CD4-positive, alpha-beta T cell treated with Interleukin-6 at 100 ng/mL for 8 hours (primary cell): Measurements from ENCODE around the gene COLEC12.

Experiments used
- DNase-seq: peaks from one replicate; pipeline ENCODE4 v3.0.0-alpha.2; 2020; ENCODE audit warnings: mixed read lengths, low spot score

Gene COLEC12

DNA sequence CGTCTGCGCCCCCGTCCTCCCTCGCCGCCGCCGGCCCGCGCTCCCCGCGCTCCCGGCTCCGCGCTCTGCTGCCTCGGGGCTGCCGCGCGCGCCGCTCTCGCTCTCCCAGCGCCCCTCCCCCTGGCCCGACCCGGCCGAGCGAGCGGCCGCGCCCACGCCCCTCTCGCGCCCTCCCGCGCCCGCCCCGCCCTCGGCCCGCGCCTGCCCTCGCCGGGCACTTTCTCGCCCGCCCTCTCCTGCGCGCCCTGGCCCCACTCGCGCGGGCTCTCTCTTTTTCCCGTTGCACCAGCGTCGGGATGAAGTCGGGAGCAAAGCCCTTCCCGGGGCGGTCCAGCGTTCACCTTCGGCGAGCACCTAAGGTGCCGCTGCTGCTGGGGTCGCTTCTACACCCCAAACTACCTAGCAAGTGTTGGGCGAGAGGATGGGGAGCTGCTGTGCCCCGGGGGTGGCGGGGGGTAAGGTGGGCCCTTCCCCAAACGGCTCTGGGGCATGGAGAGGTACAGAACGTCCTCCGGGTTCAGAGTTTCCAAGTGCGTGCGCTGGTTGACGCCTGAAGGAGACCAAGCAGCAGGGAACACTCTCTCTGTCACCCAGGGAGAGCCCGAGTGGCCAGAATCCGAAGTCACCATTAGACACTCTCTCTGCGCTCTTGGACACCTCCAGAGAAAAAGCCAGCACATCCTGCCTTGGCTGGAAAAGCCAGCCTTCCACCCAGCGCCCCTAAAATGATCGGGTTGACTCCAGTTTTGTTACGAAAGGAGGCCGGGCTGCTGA lies at the start of gene COLEC12:
Gene COLEC12 (minus strand): TSS at position 70 of the 774 bp plus-strand sequence. CDS start 187 bp downstream, outside the sequence.
- DNase-seq, result no peak

DNA sequence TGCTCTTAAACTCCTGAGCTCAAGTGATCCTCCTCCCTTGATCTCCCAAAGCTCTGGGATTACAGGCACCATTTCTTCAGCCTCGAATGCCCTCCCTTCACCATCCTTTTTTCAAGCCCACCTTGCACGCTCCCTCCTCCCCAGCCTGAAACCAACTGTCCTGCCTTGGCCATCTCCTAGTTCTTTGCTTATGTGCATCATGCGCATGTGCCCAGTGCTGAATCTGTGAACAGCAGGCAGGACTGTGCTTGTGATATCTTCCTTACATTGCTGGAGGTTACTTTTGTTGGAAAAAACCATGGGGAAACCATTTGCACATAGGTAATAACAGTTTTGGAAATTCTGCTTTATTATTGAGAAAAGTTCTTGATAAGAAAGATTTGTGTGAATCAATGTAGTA lies 49.5 kb upstream of the COLEC12 start:
- DNase-seq, result no peak

DNA sequence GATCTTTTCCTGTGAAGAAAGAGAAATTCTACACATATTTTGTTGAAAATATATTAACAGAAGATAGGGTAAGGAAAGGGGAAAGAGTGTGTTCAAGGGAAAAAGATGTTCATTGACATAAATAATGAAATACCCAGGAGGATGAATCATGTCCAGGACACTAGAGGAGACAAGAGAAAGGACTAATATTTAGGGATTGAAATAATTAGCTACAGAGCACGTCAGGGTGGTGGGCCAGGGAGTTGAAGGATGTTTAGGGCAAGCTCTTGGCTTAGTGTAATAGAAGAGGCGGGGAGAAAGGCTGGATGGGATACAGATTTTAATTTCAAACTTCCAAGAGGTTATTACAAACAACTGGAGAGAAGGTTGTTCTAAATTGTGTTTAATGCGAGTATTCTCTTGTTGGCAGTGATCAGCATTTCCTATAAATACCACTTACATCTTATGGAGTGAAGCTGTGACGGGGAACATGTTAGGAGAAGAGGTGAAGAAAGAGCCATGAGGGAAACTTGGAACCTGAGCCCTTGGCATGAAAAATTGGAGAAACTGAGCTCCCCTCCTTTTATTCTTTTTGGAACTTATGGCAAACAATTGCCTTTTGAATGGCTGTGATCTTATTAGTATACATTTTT lies 43.1 kb upstream of the COLEC12 start:
- DNase-seq, result no peak

DNA sequence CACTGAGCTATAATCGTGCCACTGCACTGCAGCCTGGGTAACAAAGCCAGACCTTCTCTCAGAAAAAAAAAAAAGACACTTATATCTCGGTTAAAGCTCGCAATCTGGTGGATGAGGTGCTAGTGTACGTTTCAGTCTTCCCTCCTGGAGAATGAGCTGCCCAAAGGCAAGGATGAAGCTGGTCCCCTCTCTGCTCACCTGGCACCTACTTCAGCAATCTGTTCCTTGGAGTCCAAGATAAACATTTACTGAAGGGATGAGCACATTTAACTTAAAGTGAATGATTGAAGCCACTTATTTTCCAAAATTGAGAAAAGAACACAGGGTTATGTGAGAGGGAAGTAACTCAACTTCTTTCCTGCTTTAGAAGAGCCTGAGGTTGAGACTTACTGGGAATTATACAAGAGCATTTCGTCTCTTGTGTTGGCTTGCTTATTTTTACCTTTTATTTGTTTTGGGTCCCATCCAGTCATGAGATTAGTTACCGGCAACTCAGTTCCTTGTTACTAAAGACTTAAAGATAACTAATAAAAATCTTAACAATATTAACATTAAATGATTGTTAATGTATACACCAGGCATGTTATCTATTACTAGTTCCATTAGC lies 33.6 kb upstream of the COLEC12 start:
- no peak for DNase-seq

DNA sequence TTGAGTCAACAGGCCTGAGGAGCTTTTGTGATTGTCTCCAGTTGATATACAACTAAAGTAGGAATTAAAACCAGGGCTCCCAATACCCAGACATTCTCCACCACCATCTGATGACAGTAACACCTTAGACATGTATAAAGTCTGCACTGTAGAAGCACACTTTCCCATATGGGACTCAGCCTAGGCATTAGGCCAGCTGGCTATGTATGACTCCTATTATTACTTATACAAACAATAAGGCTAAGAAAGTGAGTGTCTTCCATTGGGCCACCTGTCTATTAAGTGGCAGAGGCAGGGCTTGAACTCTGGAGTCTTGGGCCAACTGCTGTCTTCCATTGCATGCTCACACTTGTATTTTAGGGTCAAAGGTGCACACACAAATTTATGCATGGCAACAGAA lies 32.1 kb upstream of the COLEC12 start:
- no peak for DNase-seq

GRCh38 chr18:532018-532417 lies 31.5 kb upstream of the COLEC12 start:
- no peak for DNase-seq

DNA sequence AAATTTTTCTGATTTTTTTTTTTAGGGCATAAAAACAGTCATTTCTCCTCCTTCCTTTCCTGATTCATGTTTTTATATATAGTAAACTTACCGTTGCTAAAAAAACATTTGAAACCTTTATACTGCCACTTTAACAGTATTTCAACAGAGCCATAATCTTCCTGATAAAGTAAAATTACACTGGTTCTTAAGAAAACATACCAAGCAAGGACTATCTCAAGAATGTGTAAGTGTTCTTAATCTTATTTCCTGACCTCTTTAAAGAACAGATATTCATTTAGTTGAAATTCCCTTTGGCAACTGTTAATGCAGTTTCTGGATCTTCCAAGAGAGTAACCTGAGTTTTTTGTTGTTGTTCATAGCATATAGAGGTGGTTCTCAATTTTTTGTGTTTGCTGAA lies 26.6 kb upstream of the COLEC12 start:
- no peak for DNase-seq

- no peak for DNase-seq
These were observed 26.2 kb upstream of the COLEC12 start for GRCh38 chr18:526681-527080.

DNA sequence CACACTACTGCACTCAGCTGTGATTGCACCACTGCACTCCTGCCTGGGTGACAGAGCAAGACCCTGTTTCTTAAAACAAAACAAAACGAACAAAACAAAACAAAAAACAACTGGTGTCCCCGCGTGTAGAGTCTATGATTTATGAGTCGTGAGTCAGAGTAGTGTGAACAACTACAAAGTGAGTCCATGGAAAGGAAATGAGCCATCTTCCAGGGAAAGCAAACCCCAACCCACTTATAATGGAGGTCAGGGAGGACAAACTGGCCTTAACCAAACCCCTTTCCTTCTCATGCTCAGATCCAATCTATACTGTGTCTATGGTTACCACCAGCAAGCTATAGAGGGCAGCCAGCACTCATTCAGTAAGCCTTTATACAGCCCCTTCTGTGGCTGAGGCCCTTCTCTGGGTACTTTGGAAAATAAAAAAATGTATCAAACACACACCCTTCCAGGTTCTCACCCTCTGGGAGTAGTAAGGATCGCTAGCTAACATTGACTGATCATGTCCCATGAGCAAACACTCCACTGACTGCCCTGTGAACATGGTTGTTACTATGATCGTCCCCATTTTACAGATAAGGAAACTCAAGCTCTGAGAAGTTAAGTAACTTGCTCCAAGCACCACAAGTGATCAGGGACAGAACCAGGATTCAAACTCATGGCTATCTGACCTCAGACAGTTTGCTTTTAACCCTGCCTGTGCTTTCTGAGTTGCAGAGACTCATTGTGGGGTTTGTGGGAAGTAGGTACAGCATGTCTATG lies 24.7 kb upstream of the COLEC12 start:
- no peak for DNase-seq

DNA sequence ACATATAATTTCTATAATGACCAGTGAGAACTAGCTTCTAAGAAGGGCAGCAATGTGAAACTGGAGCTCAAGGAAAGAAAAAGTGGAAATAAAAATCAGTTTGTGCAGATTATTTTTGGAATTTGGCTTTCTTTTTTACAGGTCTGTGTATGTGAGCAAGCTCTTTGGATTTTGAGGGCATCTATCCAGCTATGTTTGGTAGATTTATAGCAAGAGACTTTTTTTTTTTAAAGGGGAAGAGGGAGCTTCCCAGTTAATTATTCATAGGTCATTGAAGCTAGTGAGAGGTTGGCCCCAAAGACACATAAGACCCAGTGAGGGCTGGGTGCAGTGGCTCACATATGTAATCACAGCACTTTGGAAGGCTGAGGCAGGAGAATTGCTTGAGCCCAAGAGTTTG lies 24.0 kb upstream of the COLEC12 start:
- no peak for DNase-seq

- no peak for DNase-seq
These were observed 23.1 kb upstream of the COLEC12 start for GRCh38 chr18:523561-523960.

- no peak for DNase-seq
These were observed 18.7 kb upstream of the COLEC12 start for GRCh38 chr18:519019-519879.

DNA sequence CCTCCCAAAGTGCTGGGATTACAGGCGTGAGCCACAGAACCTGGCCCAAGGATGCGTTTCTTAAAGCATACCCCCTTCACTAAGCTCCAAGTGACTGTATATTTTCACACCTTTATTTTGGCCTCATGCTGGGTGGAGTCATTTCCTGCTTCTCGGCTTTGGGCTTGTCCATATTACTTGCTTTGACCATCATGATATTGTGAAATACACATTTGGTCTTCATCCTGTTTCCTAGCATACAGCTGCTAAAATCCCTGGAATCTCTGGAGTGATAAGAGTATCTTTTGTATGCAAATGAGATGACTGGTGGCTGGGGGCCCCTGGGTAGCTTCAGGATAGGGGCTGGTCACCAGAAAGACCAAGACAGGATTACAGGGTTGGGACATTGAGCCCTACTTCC lies 17.6 kb upstream of the COLEC12 start:
- no peak for DNase-seq

DNA sequence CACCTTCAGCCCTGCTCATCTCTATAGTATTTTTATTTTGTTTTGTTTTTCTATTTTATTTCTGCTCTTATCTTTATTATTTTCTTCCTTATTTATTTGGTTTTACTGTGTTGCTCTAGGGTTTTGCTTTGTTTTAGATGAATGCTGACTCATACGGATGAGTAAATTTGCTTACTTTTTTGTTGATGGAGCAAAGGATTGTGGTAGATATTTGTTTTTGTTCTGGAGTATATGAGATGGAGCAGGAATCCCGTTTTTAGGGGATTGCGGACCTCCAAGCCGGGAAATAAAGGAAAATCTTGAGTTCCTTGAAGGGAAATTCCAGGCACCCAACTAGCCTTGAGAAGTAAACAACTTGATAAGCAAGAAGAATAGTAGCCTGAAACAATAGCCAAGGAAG lies 15.3 kb upstream of the COLEC12 start:
- DNase-seq, result no peak

- no peak for DNase-seq
These were observed 14.8 kb upstream of the COLEC12 start for GRCh38 chr18:515156-515815.

DNA sequence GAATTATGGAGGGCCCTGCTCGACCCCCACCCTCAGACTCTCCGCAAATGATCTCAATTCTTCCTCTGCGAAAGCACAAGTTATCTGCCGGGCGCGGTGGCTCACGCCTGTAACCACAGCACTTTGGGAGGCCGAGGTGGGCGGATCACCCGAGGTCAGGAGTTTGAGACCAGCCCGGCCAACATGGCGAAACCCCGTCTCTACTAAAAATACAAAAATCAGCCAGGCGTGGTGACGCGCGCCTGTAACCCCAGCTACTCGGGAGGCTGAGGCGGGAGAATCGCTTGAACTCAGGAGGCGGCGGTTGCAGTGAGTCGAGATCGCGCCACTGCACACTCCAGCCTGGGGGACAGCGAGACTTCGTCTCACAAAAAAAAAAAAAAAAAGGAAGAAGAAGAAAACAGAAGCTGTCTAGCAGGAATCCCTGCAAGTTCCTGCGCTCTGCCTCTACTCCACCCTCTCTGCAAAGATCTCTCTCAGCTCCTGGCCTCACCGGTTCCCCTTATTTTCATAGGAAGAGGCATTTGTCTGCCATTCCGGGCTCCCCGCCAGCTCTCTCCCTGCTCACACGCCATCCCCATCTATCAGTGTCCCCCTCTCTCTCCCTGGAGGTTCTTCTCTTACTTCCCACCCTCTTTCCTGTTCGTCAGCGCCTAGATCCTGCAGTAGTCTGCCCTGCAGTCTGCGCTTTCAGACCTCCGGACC lies 13.5 kb upstream of the COLEC12 start:
- DNase-seq, result no peak

- DNase-seq, result no peak
These were observed 12.5 kb upstream of the COLEC12 start for GRCh38 chr18:512957-513356.

DNA sequence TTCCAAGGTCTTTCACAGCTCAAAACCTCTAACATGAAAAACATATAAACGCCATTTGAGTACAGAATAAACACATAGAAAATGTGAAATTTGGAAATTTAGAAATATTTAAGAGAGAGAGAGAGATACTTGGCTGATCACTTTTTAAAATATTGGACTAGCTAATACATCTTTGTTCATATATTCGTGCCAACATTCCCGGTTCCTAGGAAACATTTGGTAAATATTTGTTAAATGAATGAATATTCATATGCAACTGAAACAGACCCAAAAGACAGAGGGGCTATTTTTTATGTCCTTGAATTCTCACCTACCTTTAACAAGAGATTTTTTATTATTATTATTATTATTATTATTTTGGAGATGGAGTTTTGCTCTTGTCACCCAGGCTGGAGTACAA lies 8.3 kb upstream of the COLEC12 start:
- no peak for DNase-seq

GRCh38 chr18:507636-508035 lies 7.1 kb upstream of the COLEC12 start:
- no peak for DNase-seq

DNA sequence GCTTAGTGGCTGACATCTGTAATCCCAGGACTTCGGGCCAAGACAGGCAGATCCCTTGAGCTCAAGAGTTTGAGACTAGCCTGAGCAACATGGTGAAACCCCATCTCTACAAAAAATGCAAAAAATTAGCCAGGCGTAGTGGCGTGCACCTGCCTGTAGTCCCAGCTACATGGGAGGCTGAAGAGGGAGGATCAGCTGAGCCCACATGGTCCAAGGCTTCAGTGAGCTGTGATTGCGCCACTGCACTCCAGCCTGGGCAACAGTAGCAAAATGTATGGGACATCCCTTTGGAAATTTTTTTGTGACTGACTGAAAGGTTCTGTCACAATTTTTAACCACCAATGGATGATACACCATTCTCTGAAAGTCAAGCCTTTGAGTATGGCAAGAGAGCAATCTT lies 6.3 kb upstream of the COLEC12 start:
- no peak for DNase-seq

GRCh38 chr18:506264-506663 lies 5.8 kb upstream of the COLEC12 start:
- DNase-seq, result no peak
